DND-41 (cell line): ENCODE measurements around the gene MCU.

Source experiments
- EZH2 ChIP-seq: IDR thresholded peaks from 3 replicates; pipeline ENCODE4 v1.6.1; 2012; ENCODE audit warnings: borderline replicate concordance, low read depth, mild to moderate bottlenecking, moderate library complexity, low read length, inconsistent platforms; ENCODE audit not compliant: severe bottlenecking
- TF ChIP-seq, protein P1 (sequence below): IDR thresholded peaks from 2 replicates; pipeline ENCODE4 v1.5.1; 2012; ENCODE audit warnings: borderline replicate concordance, low read length, moderate library complexity, mild to moderate bottlenecking; ENCODE audit not compliant: poor library complexity, severe bottlenecking; ENCODE audit errors: extremely low read depth

GRCh38 chr10:72720814-72721660, 29.1 kb downstream of the MCU start:
- TF ChIP-seq, protein P1, sequence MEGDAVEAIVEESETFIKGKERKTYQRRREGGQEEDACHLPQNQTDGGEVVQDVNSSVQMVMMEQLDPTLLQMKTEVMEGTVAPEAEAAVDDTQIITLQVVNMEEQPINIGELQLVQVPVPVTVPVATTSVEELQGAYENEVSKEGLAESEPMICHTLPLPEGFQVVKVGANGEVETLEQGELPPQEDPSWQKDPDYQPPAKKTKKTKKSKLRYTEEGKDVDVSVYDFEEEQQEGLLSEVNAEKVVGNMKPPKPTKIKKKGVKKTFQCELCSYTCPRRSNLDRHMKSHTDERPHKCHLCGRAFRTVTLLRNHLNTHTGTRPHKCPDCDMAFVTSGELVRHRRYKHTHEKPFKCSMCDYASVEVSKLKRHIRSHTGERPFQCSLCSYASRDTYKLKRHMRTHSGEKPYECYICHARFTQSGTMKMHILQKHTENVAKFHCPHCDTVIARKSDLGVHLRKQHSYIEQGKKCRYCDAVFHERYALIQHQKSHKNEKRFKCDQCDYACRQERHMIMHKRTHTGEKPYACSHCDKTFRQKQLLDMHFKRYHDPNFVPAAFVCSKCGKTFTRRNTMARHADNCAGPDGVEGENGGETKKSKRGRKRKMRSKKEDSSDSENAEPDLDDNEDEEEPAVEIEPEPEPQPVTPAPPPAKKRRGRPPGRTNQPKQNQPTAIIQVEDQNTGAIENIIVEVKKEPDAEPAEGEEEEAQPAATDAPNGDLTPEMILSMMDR, result no peak
- no peak for TF ChIP-seq EZH2
